Endothelial cell of hepatic sinusoid (primary cell): ENCODE results near the gene TDRD5.

ENCODE experiments used
- in situ Hi-C: cut with HindIII; loops from 2 replicates; pipeline ENCODE4 v1.10.0; 2017; ENCODE audit warnings: low sequenced_read_pairs

The TDRD5 gene, protein sequence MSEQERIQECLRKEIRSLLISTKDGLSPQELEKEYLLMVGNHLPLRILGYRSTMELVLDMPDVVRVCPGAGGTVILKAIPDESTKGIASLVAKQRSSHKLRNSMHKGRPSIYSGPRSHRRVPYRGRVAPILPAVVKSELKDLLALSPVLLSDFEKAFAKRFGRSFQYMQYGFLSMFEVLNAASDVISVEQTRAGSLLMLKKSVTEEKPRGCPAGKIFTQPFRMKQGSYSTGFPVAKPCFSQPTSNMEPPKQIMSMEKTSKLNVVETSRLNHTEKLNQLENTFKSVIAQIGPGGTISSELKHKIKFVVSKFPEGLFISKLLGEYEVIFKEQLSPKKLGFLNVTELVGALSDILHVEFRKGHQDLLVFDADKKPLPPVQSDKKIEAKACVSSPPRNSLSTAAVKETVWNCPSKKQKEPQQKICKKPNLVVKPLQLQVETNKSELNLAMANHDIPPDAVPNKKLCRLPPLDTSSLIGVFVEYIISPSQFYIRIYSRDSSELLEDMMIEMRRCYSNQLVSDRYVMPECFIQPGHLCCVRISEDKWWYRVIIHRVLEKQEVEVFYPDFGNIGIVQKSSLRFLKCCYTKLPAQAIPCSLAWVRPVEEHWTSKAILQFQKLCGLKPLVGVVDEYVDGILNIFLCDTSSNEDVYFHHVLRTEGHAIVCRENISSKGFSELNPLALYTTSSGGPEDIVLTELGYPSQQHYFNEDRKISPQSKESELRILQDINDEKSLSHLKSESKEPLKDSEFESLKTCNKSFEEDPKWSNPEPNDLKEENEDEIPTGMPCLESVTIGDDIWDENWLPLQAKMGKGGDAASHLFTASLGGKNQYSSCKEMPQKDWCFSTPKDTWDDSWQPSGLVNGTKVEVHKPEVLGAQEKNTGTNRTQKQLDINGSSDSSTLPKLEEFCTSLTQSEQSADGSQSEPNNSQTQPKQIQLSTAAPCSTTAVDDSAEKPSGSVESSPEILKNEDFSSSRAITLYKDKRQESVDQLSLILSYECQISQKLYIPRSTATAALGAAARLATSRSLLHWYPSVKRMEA

DNA sequence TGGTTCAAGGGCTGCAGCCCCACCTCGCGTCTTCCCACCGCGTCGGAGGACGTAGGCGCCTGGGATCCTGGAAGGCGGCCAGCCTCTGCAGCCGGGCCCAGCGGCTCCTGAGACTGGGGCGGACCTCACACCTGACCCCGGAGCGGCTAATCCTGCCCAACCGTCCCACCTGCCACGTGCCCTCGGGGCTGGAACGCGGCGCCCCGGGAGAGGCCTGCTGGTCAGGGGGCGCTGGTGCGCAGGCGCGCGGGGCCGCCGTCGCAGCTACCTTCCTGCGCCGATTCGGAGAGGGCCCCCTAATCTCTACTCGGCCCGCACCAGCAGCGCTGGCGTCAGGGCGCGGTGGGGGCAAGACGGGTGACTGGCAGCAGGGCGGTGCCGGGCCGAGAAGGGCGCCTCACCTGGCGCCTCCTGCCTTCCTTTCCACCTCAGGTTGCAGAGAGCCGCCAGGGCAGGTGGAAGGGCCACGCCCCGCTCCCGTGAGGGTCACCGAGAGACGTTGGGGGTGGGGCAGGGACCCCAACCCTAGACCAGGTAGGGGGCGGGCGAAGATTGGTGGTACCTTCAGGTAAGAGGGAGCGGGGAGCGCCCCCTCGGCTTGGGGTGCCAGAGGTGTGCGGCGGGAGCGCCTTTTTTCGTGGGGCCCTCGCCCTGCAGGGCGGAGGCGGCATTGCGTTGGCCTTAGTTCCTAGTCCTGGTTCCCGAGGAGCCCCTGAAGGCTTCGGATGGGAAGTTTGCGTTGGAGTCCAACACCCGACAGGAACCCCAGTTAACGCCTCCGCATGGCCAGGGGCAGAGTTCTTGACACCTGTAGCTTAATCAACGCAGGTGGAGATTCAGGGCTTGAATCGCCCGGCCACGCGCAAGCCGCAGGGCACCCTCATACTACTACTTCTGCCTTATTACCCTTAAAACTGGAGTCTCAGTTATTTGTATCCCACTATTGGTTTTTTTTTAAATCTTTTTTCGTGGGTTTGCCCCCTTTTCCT lies at the start of gene TDRD5:
TSS of gene TDRD5 (plus strand) at position 241 of the 989 bp plus-strand sequence. CDS start 784 bp downstream, outside the sequence.
- in situ Hi-C loops, result no loop called here

DNA sequence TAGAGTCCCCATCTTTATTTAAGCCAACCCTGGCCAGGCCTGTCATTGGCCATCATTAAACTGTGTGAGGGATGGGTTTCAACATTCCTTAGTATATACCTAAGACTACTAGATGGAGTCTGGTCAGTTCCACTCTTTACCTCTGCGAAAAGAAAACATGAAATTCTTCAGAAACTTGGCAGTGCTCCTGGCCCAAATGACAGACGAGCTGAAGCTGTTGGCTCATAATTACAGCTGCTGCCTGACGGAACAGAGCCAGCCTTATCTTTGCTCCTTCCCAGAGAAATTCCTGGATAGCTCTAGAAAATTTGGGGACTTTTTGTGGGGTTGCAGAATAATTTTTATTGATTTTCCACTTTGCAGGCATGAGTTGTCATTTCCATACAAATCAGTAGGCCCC lies 46.3 kb upstream of the TDRD5 start:
- in situ Hi-C loops, result no loop called here

DNA sequence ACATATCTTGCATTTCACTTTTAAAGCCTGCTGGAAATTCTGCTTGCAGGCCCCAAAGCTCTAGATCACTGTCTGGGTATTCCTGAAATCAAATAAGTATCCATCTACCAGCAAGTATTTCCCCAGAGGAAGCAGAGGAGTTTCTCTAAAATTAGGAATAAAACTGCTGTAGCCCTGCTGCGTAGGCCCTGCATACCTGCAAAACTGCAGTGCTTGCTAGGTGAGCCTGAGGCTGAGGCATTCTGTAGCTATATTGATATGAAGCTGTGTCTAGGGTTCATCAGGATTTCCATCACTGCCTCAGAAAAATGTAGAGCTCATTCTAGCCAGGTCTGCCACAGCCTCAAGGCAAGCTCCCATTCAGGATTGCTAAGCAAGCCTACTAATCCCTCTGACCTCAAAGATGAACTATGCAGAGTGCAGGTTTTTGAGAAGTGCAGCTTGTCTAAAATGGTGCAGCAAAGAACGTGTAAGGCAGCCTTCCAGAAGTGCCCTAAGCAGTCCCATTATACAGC lies 44.6 kb upstream of the TDRD5 start:
- in situ Hi-C loops, result no loop called here

DNA sequence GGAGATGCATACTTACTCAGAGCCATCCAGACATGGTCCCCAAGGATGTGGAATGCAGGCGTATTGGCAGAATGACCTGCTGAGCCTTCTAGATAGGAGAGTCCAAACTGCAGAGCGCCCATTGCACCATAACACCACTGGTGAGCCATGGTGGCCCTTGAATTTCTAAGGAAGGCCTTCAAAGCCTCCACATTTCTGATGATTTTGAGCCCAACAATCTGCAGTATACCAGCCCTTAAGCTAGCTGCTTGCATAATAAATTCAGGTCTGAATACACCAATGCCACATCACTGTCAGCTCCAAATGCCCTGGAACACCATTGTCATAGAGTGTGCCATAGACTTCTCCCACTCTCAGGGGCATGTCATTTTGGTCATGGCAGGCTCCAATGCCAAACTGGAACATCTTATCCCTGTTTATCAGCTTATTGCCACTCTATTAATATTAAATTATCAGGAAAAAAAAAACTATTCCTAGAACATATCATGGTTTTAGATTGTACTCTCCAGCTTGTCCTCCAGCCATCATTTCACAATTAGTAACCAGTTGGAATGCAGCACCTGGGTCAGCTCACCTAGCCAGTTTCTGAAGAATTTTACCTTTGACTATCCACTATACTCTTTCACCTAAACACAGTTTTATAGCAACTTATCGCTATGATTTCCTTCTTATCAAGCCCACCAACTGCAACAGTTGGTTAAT lies 42.8 kb upstream of the TDRD5 start:
- in situ Hi-C loops, result no loop called here

DNA sequence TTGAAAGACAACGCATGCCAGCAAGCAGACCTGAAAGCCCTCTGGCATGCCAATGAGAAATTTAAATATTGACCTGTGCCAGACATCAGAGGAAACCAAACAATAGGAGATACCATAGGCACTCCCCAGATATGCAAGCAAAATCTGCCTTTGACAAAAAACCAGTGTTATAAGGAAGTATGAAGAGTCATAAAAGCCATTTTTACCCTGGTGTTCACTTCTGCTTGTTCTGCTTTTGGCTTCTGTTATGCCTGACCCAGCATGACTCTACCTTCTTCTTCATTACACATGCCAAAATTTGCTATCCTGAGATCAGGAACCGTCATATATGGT lies 42.3 kb upstream of the TDRD5 start:
- in situ Hi-C loops, result no loop called here

DNA sequence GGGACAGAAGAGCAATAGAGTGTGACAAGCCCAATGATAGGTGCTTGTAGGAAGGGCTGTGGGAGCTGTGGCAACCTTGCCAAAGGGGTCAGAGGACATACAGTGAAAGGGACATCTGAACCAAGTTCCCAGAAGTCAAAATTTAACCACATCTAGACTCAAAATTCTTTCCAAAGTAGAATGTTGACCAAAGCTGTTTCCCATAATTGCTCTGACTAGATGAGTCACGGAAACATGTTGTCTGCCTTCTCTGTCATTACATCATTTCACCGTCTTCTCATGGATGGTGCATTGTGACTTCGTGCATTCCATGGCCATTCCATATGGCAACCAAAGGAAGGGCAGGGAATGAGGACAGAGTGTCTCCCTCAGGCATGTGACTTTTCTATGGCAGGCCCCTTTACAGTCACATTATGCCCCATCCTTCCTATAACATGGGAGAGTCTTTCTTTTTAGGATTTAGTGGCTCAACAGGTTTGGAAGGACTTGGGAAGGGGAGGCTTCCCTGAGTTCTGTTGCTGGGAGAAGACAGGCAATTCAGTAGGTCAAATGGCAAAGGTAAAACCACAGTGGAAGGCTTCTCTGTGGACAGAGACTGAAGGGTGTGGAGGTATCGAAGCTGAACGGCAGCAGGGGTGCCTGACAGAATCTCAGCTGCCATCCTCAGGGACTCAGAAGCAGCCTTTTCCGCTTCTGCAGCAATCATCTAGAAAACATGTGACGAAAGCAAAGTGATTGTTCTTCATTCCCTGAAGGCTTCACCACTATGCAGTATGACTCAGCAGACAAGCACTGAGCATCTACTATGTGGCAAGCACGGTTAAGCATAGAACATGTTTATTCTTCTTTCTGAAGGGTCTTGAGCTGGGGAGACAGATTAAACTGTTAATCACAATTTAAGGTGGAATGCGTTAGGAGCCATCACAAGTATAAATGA lies 40.6 kb upstream of the TDRD5 start:
- in situ Hi-C loops, result no loop called here

DNA sequence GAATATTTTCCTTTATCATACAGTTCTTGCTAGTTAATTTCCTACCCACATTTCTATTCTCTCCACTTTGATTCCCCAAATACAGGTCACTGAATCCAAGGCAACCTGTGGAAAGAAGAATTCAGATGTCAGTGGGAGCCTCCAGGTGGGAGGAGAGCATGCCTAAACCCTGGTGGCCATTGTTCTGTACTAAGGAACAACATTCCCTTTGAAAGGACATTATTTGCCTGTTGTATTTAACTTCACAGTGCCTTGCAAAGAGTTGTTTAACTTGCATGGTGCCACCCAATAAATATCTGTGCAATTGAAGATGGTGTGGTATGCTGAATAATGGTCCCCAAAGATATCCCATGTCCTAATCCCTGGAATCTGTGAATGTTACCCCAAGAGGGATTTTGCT lies 37.2 kb upstream of the TDRD5 start:
- in situ Hi-C loops, result no loop called here

DNA sequence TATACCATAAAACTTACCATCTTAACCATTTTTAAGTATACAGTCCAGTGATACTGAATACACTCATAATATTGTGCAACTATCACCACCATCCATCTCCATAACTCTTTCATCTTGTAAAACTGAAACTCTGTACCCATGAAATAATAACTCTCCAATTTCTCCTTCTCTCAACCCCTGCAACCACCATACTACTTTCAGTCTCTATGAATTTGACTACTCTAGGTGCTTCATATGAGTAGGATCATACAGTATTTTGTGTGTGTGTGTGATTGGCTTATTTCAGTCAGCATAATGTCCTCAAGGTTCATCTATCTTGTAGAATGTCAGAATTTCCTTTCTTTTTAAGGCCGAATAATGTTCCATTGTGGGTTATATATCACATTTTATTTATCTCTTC lies 33.6 kb upstream of the TDRD5 start:
- in situ Hi-C loops, result no loop called here

DNA sequence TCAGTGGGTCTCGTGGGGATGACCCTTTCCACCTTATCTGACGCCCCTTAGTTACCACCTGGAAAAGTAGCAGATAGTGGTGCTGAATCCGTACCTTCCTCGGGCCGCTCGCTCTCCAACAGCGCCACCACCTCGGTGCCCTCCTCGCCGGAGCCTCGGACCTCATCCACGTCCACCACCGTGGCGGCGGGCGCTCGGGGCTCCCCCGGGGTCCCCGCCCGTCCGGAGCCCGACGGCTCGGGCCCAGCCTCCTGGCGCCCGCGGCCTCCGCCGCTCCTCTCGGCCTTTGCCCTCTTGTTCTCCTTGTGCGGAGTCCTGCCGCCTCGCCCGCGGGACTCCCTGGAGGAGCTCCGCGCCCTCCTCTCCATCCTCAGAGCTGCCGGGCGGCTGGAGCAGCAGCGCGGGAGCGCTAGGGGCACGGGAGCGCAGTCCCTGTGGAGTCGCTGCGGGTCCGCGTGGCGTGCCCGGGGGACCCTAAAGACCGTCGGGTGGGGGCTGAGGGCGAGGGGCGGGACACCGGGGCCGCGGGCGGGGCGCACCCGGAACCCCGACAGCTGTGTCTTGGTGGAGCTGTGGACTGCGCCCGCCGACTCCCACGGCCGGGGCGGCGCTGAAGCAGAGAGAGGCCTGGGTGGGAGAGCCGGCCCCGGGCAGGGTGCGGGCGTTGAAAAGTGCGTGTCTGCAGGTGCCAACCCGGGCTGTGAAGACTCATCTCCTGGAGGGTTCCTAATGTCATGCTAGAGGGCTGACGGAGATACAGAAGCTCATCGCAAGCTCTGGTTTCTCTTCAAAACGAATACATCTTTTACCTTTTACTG lies 15.9 kb upstream of the TDRD5 start, which contains the start of gene NPHS2:
TSS of gene NPHS2 (minus strand) at position 452 of the 818 bp plus-strand sequence. CDS start at position 368, 84 bp downstream.
- in situ Hi-C loops, result no loop called here

DNA sequence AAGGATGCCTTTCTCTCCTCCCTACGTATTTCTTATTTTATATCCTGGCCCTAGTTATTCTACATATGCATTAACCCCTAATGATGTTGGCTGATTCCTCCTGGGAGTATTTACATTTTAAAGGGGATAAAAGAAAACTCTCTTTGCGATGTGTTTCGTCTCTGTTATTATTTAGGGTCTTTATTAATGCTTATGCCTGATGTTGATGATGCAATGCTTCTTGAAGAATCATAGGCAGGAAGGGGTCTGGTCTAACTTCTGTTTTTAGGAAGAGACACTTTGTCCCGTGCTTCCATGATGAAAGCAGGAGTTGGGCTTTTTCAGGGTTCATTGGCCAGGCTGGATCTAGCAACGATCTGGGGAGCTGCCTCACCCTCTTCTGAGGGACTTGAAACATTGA lies 15.1 kb upstream of the TDRD5 start:
- in situ Hi-C loops, result no loop called here

DNA sequence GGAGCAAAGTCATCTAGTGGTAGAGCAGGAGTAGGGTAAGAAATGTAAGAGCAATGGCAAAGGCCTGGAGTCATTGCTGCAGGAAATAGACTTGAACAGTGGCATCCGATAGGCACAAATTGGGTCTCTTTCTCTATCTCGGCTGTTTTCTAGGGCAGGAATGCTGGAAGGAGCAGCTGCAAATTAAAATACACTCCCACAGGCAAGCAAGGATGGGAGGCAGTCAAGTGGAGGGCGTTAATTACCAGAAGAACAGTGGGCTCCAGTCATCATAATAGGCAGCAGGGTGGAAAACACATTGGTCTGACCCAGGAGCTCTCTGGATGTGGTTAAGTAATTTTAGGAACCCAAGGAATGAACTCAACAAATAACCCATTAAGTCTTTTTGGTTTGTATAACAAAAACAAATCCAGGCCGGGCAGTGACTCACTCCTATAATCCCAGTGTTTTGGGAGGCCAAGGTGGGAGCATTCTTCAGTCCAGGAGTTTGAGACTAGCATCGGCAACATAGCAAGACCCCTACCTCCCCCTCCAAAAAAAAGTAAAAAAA lies 7.8 kb upstream of the TDRD5 start:
- in situ Hi-C loops, result no loop called here

DNA sequence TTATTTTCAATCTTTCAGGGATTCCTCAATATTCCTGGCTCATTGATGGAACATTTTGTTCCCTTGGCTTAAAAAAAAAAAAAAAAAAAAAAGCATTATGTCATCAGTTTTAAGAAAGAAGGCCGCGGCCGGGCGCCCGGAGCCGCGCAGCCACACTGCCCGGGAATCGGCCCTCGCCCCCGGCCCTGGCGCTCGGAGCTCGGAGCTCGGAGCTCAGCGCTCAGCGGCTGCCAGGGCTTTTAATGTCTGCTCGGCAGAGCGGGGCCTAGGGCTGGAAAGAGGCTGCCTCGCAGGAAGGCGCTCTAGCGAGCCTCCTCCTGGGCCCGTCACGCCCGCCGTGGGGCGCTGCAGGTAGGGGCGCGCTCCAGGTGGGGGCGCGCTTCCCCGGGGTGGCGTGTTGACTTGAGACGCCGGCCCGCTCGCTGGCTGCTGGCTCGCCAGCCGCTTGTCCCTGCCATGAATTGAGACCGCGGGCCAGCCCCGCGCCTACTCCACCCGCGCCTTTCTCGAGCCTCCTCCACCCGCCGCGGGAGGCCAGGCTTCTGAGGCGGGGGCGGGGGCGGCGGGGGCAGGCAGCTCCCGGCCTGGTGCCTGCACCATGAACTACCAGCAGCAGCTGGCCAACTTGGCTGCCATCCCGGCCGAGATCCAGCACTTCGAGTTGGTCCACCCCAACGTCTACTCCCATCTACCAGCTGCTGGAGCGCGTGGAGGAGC lies 5.4 kb upstream of the TDRD5 start:
- in situ Hi-C loops, result no loop called here

DNA sequence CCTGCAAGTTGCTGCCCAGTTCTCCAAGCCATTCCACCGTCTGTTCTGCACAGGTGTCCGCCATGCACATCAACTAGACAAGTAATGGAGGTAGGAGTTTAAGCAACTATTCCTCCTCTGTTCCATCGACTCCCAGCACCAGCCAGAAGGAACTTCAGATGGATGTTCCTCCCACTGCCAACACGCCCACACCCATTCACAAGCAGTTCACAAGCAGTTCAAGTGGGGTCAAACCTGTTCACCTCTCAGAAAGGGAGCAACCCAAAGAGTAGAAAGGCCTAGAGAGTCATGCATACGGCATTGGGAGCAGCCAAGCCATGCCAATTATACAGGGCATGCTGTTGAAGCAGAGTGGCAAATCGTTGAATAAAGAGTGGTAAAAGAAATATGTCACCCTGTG lies 4.3 kb upstream of the TDRD5 start:
- in situ Hi-C loops, result no loop called here

DNA sequence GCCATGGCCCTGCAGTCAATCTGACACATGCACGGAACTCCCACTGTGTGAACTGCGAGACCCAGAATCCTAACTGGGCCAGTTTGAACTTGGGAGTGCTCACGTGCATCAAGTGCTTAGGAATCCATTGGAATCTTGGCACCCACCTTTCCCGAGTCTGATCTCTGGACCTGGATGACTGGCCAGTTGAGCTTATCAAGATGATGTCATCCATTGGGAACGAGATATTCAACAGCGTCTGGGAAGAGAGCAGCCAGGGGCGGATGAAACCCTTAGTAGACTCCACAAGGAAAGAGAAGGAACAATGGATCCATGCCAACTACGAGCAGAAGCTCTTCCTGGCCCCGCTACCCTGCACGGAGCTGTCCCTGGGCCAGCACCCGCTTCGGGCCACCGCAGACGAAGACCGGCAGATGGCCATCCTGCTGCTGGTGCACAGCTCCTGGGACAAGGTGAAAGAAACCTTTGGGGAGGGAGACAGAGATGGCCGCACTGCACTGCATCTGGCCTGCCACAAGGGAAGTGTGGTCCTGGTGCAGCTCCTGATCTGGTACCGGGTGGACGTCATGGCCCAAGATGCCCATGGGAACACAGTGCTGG lies 3.1 kb upstream of the TDRD5 start:
- in situ Hi-C loops, result no loop called here

DNA sequence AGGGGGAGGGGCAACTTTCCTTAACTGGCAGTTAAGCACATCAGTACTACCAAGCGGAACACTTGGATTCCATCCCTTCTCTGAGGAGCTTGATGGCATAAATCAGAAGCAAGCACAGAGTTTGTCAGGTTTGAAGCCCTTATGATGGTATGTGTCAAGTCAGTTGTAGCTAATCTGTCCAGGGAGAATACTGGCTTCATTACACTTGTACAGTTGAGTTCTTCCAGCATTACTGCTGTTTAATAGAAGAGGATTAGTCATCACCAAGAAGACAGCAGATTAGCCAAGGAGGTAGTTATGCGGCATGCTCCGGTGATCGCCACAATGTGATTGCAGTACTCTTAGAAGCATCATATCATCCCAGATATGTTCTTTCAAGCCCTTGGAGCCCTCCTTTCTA lies 2.1 kb upstream of the TDRD5 start:
- in situ Hi-C loops, result no loop called here

DNA sequence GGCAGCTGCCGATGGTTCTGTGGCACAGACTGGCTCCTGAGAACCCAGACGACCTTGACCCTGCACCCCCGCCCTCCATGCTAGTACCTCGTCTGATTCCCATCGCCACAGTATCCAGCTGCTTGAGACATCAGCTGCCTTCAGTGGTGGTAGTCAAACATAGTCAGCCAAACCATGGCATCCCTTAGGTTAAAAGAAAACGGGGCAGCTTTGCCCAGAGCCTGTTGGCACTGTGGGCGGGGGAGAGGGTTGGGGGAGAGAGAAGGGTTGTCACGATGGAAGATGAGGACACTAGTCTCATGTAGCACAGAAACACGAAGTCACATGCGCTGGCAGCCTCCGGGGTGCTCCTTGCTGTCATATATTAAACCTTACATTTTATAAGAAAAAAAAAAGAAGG lies 961 bp upstream of the TDRD5 start:
- in situ Hi-C loops, result no loop called here

DNA sequence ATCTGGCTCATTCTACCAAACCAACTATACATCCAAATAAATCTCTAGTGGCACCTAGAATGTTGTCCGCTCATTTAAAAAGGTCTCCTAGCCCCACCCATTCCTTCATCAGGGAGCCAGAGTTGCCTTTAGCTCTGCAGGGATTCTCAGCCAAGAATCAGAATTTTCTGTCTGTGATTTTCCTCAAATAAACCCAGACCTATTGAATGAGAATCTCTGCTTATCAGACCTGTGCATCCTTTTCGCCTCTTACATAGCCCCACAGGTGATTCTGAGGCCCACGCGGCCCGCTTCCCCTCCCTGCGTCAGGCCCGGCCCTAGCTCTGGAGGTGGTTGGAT lies 410 bp upstream of the TDRD5 start:
- in situ Hi-C loops, result no loop called here
